ENCODE measurements around the gene LRRN4.

LRRN4 gene

DNA sequence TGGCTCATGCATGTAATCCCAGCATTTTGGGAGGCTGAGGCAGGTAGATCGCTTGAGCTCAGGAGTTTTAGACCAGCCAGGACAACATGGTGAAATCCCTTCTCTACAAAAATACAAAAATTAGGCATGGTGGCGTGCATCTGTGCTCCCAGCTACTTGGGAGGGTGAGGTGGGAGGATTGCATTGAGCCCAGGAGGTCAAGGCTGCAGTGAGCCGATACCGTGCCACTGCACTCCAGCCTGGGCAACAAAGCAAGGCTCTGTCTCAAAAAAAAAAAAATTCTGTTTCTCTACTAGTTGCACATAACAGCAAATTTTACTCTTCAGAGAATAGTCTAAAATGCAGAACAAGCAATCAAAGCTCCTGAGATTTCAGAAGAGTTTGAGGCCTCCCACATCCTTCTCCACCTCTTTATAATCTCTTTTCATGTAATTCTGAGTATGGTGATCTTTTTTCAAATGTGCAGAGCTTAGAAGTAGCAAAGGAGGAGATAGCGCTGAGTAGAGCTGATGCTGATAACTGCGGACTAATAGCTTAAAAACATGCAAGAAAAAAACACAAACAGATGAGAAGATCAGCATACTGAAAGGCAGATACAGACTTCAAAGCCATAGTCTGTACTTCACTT, 23.3 kb downstream of the LRRN4 start:
- no peak for DNase-seq (ENCODE audit: low read depth)

GRCh38 chr20:6029538-6029937, 24.3 kb downstream of the LRRN4 start:
- DNase-seq (ENCODE audit: low read depth) = no peak

DNA sequence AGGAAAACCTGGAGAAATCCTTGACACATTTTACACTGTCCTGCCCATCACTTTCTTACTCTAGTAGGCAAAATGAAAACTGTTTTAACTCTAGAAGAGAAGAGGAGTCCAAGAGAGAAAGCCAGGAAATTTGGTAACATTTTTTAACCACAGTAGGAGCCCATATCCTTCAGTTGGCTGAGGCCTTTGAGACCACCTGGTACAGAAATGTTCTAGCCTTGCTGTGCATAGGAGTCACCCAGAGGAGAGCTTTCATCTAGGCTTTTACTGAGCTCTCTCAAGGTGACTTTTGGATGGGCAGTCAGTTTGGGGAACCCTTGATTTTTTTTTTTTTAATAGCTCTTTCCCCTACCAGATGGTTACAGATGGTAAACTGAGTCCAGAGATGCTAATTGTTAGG, 25.0 kb downstream of the LRRN4 start:
- no peak for DNase-seq (ENCODE audit: low read depth)

DNA sequence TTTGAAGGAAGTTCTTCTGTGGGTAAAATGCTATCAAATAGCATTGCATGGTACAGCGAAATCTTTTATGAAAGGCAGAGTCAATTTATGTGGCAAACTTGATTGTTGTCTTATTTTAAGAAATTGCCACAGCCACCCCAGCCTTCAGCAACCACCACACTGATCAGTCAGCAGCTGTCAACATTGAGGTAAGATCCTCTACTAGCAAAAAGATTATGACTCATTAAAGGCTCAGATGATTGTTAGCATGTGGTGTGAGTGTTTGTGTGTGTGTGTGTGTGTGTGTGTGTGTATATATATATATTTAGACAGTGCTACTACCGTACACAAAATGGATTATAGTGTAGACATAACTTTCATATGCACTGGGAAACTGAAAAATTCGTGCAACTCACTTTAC, 27.8 kb downstream of the LRRN4 start:
- no peak for DNase-seq (ENCODE audit: low read depth)

DNA sequence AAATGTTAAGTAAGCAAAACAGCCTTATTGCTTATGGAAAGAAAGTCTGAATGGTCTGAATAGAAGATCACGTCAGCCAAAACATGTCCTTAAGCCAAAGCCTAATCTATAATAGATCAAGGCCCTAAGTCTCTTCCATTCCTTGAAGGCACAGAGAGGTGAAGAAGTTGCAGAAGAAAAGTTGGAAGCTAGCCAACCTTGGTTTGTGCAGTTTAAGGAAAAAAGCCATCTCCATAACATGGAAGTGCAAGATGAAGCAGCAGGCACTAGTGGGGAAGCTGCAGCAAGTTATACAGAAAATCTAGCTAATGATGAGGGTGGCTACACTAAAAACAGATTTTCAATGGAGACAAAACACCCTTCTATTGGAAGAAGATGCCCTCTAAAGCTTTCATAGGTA, 29.1 kb downstream of the LRRN4 start:
- DNase-seq (ENCODE audit: low read depth) = no peak

DNA sequence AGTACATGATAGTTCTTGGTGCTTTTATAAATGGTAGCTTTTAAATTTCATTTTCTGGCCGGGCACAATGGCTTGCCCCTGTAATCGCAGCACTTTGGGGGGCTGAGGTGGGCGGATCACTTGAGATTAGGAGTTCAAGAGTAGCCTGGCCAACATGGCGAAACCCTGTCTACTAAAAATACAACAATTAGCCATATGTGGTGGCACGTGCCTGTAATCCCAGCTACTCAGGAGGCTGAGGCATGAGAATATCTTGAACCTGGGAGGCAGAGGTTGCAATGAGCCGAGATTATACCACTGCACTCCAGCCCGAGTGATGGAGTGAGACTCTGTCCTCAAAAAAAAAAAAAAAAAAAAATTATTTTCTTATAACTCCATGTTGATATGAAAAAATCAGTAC, 36.0 kb downstream of the LRRN4 start:
- no peak for DNase-seq (ENCODE audit: low read depth)

- no peak for DNase-seq (ENCODE audit: low read depth)
Observed at GRCh38 chr20:6017467-6017866, 36.4 kb downstream of the LRRN4 start.

DNA sequence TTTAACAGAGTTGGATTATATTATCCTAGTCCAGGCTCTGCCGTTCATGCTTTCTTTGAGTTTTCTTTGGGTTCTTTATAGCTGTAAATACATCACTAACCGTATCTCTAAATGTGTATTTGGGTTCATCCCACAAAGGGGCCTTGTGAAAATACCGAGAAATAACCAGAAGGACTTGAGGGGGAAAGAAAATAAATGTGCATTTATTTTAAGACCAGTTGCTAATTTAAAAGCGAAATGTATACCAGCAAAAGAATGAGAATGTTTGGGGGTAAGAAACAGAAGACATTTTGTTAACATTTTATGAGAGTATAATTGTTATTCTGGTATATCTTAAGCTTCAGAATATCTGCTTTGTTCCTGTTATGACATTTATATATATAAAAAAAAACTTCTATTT, 38.9 kb downstream of the LRRN4 start:
- no peak for DNase-seq (ENCODE audit: low read depth)

DNA sequence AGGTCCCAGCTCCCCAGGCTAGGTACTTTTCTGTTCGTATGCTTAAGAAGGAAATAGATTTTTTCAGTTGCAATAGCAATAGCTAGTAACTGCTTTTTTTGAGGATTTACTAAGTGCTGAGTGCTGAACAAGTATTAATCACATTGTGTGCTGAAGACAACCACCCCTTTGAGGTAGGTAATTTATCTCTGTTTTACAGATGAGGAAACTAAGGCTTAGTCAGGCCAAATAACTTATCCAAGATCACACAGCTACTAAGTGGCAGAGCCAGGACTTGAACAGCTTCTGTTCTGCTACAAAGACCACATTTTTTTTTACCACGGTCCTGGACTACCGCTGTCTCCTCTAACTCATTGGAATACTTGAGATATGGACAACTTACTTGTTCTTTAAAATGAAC, 39.8 kb downstream of the LRRN4 start:
- DNase-seq (ENCODE audit: low read depth) = no peak

DNA sequence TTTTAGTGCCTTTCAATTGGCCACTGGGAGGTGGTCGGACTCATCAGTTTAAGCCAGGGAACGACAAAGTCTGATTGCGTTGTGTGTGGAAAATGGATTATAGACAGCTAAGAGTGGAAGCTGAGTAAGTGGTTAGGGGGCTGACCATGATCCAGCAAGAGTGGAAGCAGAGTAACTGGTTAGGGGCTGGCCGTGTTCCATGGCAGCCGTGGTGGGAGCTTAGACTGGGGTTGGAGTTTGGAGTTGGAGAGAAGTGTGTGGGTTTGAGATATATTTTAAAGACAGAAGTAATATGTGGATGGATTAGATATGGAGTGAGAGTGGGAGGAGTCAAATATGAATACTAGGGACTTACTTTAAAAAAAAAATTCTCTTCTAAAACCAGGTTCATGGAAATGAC, 41.7 kb downstream of the LRRN4 start:
- no peak for DNase-seq (ENCODE audit: low read depth)

- DNase-seq (ENCODE audit: low read depth) = no peak
Observed at GRCh38 chr20:6008254-6008653, 45.6 kb downstream of the LRRN4 start.

GRCh38 chr20:6007529-6008103, 46.2 kb downstream of the LRRN4 start:
- DNase-seq (ENCODE audit: low read depth) = no peak

- no peak for DNase-seq (ENCODE audit: low read depth)
Observed at GRCh38 chr20:6007094-6007528, 46.7 kb downstream of the LRRN4 start.

GRCh38 chr20:6006603-6006949, 47.3 kb downstream of the LRRN4 start:
- no peak for DNase-seq (ENCODE audit: low read depth)

- no peak for DNase-seq (ENCODE audit: low read depth)
Observed at GRCh38 chr20:6000871-6001270, 53.0 kb downstream of the LRRN4 start.

DNA sequence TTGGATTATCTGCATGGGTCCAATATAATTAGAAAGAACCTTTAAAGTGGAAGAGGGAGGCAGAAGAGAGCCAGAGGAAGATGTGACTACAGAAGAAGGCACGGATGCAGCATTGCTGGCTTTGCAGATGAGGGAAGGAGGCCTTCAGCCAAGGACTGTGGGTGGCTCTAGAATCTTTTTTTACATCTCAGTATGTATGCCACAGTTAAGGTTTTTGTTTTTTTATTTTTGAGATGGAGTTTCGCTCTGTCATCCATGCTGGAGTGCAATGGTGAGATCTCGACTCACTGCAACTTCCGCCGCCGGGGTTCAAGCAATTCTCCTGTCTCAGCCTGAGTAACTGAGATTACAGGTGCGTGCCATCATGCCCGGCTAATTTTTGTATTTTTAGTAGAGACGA, 54.1 kb downstream of the LRRN4 start:
- DNase-seq (ENCODE audit: low read depth) = no peak

- no peak for DNase-seq (ENCODE audit: low read depth)
Observed at GRCh38 chr20:5996765-5997164, 57.1 kb downstream of the LRRN4 start.

DNA sequence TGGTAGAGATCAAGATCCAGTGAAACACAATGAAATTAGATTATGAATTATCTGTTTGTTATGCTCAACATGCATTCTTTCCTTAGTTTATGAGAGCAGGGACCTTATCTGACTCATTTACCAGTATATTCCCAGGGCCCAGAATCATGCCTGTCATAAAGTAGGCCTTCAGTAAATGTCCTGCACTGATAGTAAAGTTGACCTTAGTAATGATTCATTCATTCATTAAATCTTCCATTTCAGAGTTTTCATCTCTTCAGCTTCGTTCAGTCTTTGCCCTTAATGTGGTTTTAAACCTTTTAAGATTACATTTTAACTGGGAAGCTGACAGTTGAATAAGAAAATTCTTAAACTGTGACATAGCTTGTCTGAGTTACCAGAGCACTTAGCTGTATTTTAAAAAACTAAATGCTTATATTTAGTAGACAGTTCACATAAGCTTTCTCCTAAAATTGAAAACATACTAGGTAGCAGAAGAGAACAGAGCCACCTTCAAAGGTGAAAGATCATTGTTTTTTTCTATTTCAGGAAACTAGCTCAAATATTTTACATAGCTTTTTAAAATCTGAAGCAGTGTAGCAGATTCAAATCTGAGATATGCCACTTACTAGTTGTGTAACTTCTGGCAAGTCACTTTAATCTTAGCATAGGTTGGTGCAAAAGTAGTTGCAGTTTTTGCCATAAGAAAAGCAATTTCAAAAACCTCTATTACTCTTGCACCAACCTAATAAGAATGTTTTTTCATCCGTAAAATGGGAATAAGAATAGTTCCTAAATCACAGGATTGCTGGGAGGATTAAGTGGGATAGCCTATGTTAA, 62.0 kb downstream of the LRRN4 start:
- DNase-seq (ENCODE audit: low read depth) = no peak

- DNase-seq (ENCODE audit: low read depth) = no peak
Observed at GRCh38 chr20:5990946-5991345, 62.9 kb downstream of the LRRN4 start.
